A549 (cell line): ENCODE results near the gene DCAF11.

ENCODE experiments used
- CBX8 ChIP-seq: fragments of 200-600 bp; sonication (generic); IDR thresholded peaks from 2 replicates; pipeline ENCODE4 v1.6.1; 2016
- CEBPB ChIP-seq, 2 experiments: fragments of >200 bp in 1 of 2; sonication (Bioruptor Twin) in 1 of 2; formaldehyde crosslinking in 1 of 2; IDR thresholded peaks; 2 replicates each; pipeline ENCODE4 v1.6.1; 2012 to 2016
- CHD4 ChIP-seq: fragments of 200-600 bp; sonication (generic); IDR thresholded peaks from 2 replicates; pipeline ENCODE4 v1.6.1; 2016; ENCODE audit warnings: antibody characterized with exemption, mild to moderate bottlenecking, borderline replicate concordance
- CTCF ChIP-seq: fragments of >200 bp; sonication (Bioruptor Twin); formaldehyde crosslinking; IDR thresholded peaks from 3 replicates; pipeline ENCODE4 v1.5.1; 2016
- EHMT2 ChIP-seq: fragments of 200-600 bp; sonication (generic); IDR thresholded peaks from 2 replicates; pipeline ENCODE4 v1.6.1; 2016; ENCODE audit warnings: antibody characterized with exemption, low read depth, mild to moderate bottlenecking, moderate library complexity
- ESRRA ChIP-seq: fragments of 150-350 bp; IDR thresholded peaks from 2 replicates; pipeline ENCODE4 v1.6.1; 2014; ENCODE audit warnings: mild to moderate bottlenecking, low read length, borderline replicate concordance
- HOXB5 ChIP-seq: fragments of 250-450 bp; sonication (Bioruptor Pico); IDR thresholded peaks from 2 replicates; pipeline ENCODE4 v1.5.0; 2020; ENCODE audit warnings: mild to moderate bottlenecking, moderate library complexity
- JUNB ChIP-seq: fragments of >200 bp; sonication (Bioruptor Twin); formaldehyde crosslinking; IDR thresholded peaks from 2 replicates; pipeline ENCODE4 v1.6.1; 2016
- MAFK ChIP-seq: fragments of 450-650 bp; IDR thresholded peaks from 2 replicates; pipeline ENCODE4 v1.6.1; 2014; ENCODE audit not compliant: partially characterized antibody
- PBX3 ChIP-seq: IDR thresholded peaks from 2 replicates; pipeline ENCODE4 v1.6.1; 2012
- POLR2A ChIP-seq: IDR thresholded peaks from 2 replicates; pipeline ENCODE4 v1.6.1; 2012; ENCODE audit warnings: mild to moderate bottlenecking, low read length
- POLR2AphosphoS2 ChIP-seq: conservative IDR thresholded peaks from 2 replicates; pipeline ENCODE4 v1.6.1; 2012; ENCODE audit warnings: low read length, improper control_type of control experiment, inconsistent platforms
- TFCP2L1 ChIP-seq: fragments of 250-450 bp; sonication (Bioruptor Pico); IDR thresholded peaks from 2 replicates; pipeline ENCODE4 v1.5.0; 2021; ENCODE audit warnings: mild to moderate bottlenecking

- no peak for TF ChIP-seq CTCF
- TF ChIP-seq POLR2AphosphoS2, result no peak
- no peak for TF ChIP-seq JUNB
- no peak for TF ChIP-seq POLR2A
- no peak for TF ChIP-seq EHMT2
- no peak for TF ChIP-seq CBX8
- TF ChIP-seq TFCP2L1 (CRISPR knock-in tag), result no peak
- TF ChIP-seq CEBPB (IDR thresholded peaks at IDR 0.05), result no peak
- TF ChIP-seq HOXB5 (CRISPR knock-in tag), result no peak
- no peak for TF ChIP-seq ESRRA
- TF ChIP-seq MAFK, result no peak
- TF ChIP-seq CHD4, result no peak
- TF ChIP-seq PBX3, result no peak
Measured at GRCh38 chr14:24171422-24172260, 57.1 kb downstream of the DCAF11 start, which contains the start of gene REC8.
